GM23248 (cell line): ENCODE results near the gene FRMPD4.

Source experiments
- EZH2 ChIP-seq: fragments of 200-600 bp; sonication (generic); IDR thresholded peaks from 2 replicates; pipeline ENCODE4 v1.6.1; 2018; ENCODE audit warnings: antibody characterized with exemption, mild to moderate bottlenecking; ENCODE audit not compliant: insufficient read depth, poor library complexity, severe bottlenecking
- EZH2phosphoT487 ChIP-seq: fragments of 200-600 bp; sonication (generic); IDR thresholded peaks from 2 replicates; pipeline ENCODE4 v1.6.1; 2018; ENCODE audit warnings: antibody characterized with exemption, moderate library complexity, mild to moderate bottlenecking, low read depth; ENCODE audit not compliant: insufficient read depth

DNA sequence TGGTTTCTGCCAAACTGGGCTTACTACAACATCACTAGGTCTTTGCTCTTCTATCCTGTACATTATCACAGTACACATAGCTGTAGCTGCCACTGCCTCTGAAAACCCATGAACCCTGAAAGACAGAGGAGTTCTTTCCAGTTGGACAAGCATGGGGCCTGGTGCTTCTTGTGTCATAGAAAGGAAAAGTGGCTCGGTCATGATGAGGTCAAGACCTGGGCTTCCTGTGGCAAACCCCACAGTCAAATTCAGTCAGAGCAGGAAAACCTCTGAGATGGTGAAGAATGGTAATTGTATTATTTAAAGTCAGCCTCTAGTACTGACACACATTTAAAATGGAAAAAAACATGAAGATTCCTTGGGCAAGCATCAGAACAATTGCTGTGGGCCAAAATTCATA, 519.6 kb downstream of the FRMPD4 start:
- TF ChIP-seq EZH2 = no peak
- TF ChIP-seq EZH2phosphoT487 = no peak
